Mesenchymal stem cell (in vitro differentiated cells and primary cell): ENCODE measurements around the gene HERC3.

Source experiments
- DNase-seq: peaks from one replicate; pipeline ENCODE4 v3.0.0-alpha.2; 2013
- H2AFZ ChIP-seq: one replicate; pipeline ENCODE4 v1.6.1; 2013; ENCODE audit warnings: low read depth, mild to moderate bottlenecking, control low read depth, inconsistent platforms, low read length, moderate library complexity
- H2AK5ac ChIP-seq: 2 replicates; pipeline ENCODE4 v1.6.1; 2013; ENCODE audit warnings: low read length, moderate library complexity, mild to moderate bottlenecking, inconsistent platforms; ENCODE audit not compliant: severe bottlenecking
- H2BK120ac ChIP-seq: one replicate; pipeline ENCODE4 v1.6.1; 2013; ENCODE audit warnings: low read depth, mild to moderate bottlenecking, inconsistent platforms, low read length, moderate library complexity
- H2BK12ac ChIP-seq, 2 experiments: one replicate each; pipeline ENCODE4 v1.6.1; 2013; ENCODE audit warnings: inconsistent platforms in 2 of 2, low read length in 2 of 2, mild to moderate bottlenecking in 2 of 2, moderate library complexity in 2 of 2, control low read depth in 1 of 2
- H2BK15ac ChIP-seq: one replicate; pipeline ENCODE4 v1.6.1; 2013; ENCODE audit warnings: mild to moderate bottlenecking, low read depth, inconsistent platforms; ENCODE audit not compliant: poor library complexity, severe bottlenecking
- H2BK5ac ChIP-seq: 2 replicates; pipeline ENCODE4 v1.6.1; 2013; ENCODE audit warnings: low read depth, mild to moderate bottlenecking, low read length, control low read depth, inconsistent platforms; ENCODE audit not compliant: poor library complexity, severe bottlenecking
- H3K14ac ChIP-seq, 2 experiments: one replicate each; pipeline ENCODE4 v1.6.1; 2013; ENCODE audit warnings: inconsistent platforms in 2 of 2, low read length in 2 of 2, control low read depth in 1 of 2, mild to moderate bottlenecking in 1 of 2, moderate library complexity in 1 of 2
- H3K18ac ChIP-seq, 2 experiments: one replicate each; pipeline ENCODE4 v1.6.1; 2013; ENCODE audit warnings: inconsistent platforms in 2 of 2, low read length in 2 of 2, control low read depth in 1 of 2, low read depth in 1 of 2, mild to moderate bottlenecking in 1 of 2
- H3K23ac ChIP-seq, 2 experiments: one replicate each; pipeline ENCODE4 v1.6.1; 2013; ENCODE audit warnings: inconsistent platforms in 2 of 2, low read length in 2 of 2, mild to moderate bottlenecking in 2 of 2, moderate library complexity in 2 of 2, control low read depth in 1 of 2
- H3K27ac ChIP-seq: 2 replicates; pipeline ENCODE4 v1.5.1; 2013; ENCODE audit warnings: mild to moderate bottlenecking, moderate library complexity, low read length, control low read depth, inconsistent platforms; ENCODE audit not compliant: poor library complexity, severe bottlenecking
- H3K27me3 ChIP-seq, 2 experiments: 2 replicates each; pipeline versions ENCODE4 v1.6.1 to v1.7.0; 2013; ENCODE audit warnings: low read length in 2 of 2, mild to moderate bottlenecking in 2 of 2, moderate library complexity in 2 of 2, control low read depth in 1 of 2, inconsistent platforms in 1 of 2; ENCODE audit not compliant: control insufficient read depth in 1 of 2, insufficient read depth in 1 of 2
- H3K36me3 ChIP-seq, 2 experiments: 2 replicates each; pipeline versions ENCODE4 v1.6.1 to v1.7.0; 2013; ENCODE audit warnings: low read length in 2 of 2, control low read depth in 1 of 2, inconsistent platforms in 1 of 2, low read depth in 1 of 2, mild to moderate bottlenecking in 1 of 2; ENCODE audit not compliant: insufficient read depth in 2 of 2, control insufficient read depth in 1 of 2
- H3K4ac ChIP-seq, 2 experiments: one replicate each; pipeline ENCODE4 v1.6.1; 2013; ENCODE audit warnings: inconsistent platforms in 2 of 2, low read length in 2 of 2, mild to moderate bottlenecking in 2 of 2, moderate library complexity in 2 of 2, control low read depth in 1 of 2, low read depth in 1 of 2
- H3K4me1 ChIP-seq: 2 replicates; pipeline ENCODE4 v1.6.1; 2013; ENCODE audit warnings: low read depth, low read length, control low read depth; ENCODE audit not compliant: control insufficient read depth, insufficient read depth
- H3K4me2 ChIP-seq: 2 replicates; pipeline ENCODE4 v1.6.1; 2013; ENCODE audit warnings: low read length, mild to moderate bottlenecking, inconsistent platforms; ENCODE audit not compliant: poor library complexity, severe bottlenecking
- H3K4me3 ChIP-seq, 2 experiments: 2 replicates each; pipeline versions ENCODE4 v1.5.1 to v1.7.0; 2013; ENCODE audit warnings: low read length in 2 of 2, mild to moderate bottlenecking in 2 of 2, control low read depth in 1 of 2, low read depth in 1 of 2; ENCODE audit not compliant: insufficient read depth in 1 of 2
- H3K79me1 ChIP-seq: replicated peaks from 2 replicates; pipeline ENCODE4 v1.6.1; 2013; ENCODE audit warnings: mild to moderate bottlenecking, control low read depth, low read length, inconsistent platforms; ENCODE audit not compliant: poor library complexity, severe bottlenecking
- H3K9ac ChIP-seq: 2 replicates; pipeline ENCODE4 v1.7.0; 2013; ENCODE audit warnings: mild to moderate bottlenecking, low read length, moderate library complexity
- H3K9me3 ChIP-seq: 2 replicates; pipeline ENCODE4 v1.7.0; 2013; ENCODE audit warnings: mild to moderate bottlenecking, low read length; ENCODE audit not compliant: control insufficient read depth
- H4K8ac ChIP-seq: one replicate; pipeline ENCODE4 v1.6.1; 2013; ENCODE audit warnings: inconsistent platforms, mild to moderate bottlenecking, low read length, moderate library complexity
- H4K91ac ChIP-seq: one replicate; pipeline ENCODE4 v1.6.1; 2013; ENCODE audit warnings: mild to moderate bottlenecking, low read length, inconsistent platforms
- WGBS: methylation state at CpG from one replicate; pipeline ENCODE4 v1.1.7; 2013; ENCODE audit warnings: mixed read lengths; 5-methylcytosine and 5-hydroxymethylcytosine counted together

Gene HERC3

DNA sequence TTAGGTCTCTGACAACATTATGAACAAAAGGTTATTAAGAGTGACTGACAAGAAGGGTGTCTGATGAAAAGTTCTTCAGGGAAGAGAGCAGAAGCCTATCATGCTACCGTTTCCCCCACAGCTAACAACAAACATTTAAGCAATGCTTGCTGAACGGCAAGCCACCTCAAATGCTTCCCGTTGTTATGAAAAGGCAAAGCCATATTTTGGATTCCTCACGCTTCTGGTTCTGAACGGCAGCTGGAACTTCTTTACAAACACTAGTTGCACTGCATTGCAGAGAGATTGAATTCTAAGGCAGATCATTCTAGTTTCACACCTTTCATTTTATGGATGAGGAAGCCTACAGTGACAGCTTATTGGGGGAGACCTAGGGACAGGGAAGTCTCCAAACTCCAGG is 153.9 kb downstream of the HERC3 start:
- Histone ChIP-seq H4K91ac (no peak overlapping the region), H2BK12ac (no peak overlapping the region), H3K9ac (peak overlapping the region; percentile 32), H3K4me1 (peaks cover 2% of the 10 kb centered on the region), H3K4ac (no peak overlapping the region), H2BK15ac (no peak overlapping the region), H3K27me3 (no peaks in the 10 kb centered on the region), H3K79me1 (no peaks in the 10 kb centered on the region), H3K14ac (no peak overlapping the region), H3K23ac (no peak overlapping the region), H2AK5ac (no peak overlapping the region), H3K18ac (no peak overlapping the region), H3K36me3 (peaks cover 17 to 56% of the 10 kb centered on the region in 2 experiments), H4K8ac (no peak overlapping the region), H3K4me3 (no peak overlapping the region), H2BK5ac (no peak overlapping the region), H3K9me3 (no peaks in the 10 kb centered on the region), H2AFZ (no peak overlapping the region), H2BK120ac (no peak overlapping the region), H3K4me2 (no peak overlapping the region), H3K27ac (peak overlapping the region; percentile 5)
- DNase-seq = no peak
- 93% methylated on average over 5 of the region's 5 CpGs for WGBS

- Histone ChIP-seq H3K27ac (no peak overlapping the region), H2BK5ac (no peak overlapping the region), H3K9me3 (no peaks in the 10 kb centered on the region), H2BK15ac (no peak overlapping the region), H2AFZ (no peak overlapping the region), H3K9ac (no peak overlapping the region), H4K8ac (peak overlapping the region; percentile 13), H3K27me3 (no peaks in the 10 kb centered on the region), H2BK12ac (no peak overlapping the region), H4K91ac (no peak overlapping the region), H2BK120ac (no peak overlapping the region), H3K4me3 (no peak overlapping the region), H3K23ac (no peak overlapping the region), H3K18ac (no peak overlapping the region), H3K79me1 (no peaks in the 10 kb centered on the region), H3K4me2 (no peak overlapping the region), H3K4ac (no peak overlapping the region), H3K36me3 (peaks cover 17 to 57% of the 10 kb centered on the region in 2 experiments), H3K4me1 (peaks cover 2% of the 10 kb centered on the region), H3K14ac (no peak overlapping the region), H2AK5ac (no peak overlapping the region)
- 98% methylated on average over 7 of the region's 7 CpGs for WGBS
- DNase-seq = no peak
Measured at GRCh38 chr4:88747351-88747750, 155.1 kb downstream of the HERC3 start.

DNA sequence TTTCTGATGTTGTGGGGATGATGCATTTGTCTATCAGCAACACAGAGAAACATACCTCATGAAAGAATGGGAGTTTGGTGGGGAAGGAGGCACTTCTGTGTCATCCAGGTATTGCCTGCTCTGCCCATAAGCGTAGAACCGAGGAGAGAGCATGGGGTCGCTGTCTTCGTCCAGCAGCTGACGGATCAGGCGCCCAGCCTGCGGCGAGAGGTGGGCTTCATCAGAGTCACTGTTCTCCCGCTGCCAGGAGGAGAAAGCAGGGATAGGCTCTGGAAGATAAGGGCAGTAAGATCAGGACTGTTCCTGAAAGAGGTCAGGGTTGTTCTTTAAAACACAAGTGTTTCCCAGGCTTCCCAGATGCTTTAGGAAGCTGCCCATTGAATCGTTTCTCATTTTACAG is 158.1 kb downstream of the HERC3 start:
- Histone ChIP-seq H2AFZ (no peak overlapping the region), H3K4me3 (no peak overlapping the region), H3K4me1 (no peaks in the 10 kb centered on the region), H3K18ac (no peak overlapping the region), H4K91ac (no peak overlapping the region), H3K27me3 (no peaks in the 10 kb centered on the region), H3K14ac (no peak overlapping the region), H3K23ac (no peak overlapping the region), H2BK12ac (no peak overlapping the region), H3K4me2 (no peak overlapping the region), H2AK5ac (no peak overlapping the region), H3K36me3 (peaks cover 17 to 57% of the 10 kb centered on the region in 2 experiments), H2BK120ac (no peak overlapping the region), H3K9ac (no peak overlapping the region), H3K9me3 (no peaks in the 10 kb centered on the region), H3K79me1 (no peaks in the 10 kb centered on the region), H3K27ac (no peak overlapping the region), H2BK15ac (no peak overlapping the region), H2BK5ac (no peak overlapping the region), H3K4ac (no peak overlapping the region), H4K8ac (no peak overlapping the region)
- no peak for DNase-seq
- WGBS = 95% methylated on average over 10 of the region's 10 CpGs

DNA sequence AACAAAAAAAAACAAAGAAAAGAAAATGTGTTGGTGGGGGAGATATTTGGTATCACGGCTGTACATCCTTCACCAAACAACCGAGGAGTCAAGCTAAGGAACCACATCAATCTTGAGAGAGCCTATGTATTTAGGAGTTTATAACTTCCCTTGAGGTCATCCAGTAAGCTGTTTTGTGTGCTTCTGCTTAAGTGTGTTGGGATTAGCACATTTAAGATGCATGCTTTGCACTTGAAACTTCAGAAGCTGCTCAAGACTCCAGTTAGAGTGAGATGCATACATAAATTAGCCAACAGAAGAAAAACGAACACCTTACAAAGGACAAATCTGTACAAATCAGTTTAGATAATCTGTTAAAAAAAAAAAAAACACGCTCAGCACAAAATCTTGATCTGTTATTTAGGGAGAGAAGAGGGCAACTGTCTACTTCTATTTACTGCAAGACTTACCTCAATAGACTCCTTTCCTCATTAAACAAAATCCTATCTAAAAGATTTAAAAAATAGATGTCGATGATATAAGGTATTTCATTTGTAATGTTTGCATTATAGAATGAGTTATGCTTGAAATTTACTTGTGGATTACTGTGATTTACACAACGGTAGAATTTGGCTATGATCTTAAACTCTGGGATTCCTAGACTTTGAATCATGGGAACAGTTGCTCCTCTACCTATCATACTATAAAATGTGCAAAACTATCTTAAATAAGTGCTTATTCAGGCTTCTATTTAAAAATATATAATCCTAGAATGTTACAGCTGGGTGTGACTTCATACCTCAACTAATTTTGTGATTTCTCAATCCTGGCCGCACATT is 159.2 kb downstream of the HERC3 start:
- H3K4me3 ChIP-seq = no peak overlapping the region
- no peak overlapping the region for H2BK5ac ChIP-seq
- H3K14ac ChIP-seq = no peak overlapping the region
- H3K9ac ChIP-seq = no peak overlapping the region
- no peaks in the 10 kb centered on the region for H3K9me3 ChIP-seq
- no peaks in the 10 kb centered on the region for H3K4me1 ChIP-seq
- no peak overlapping the region for H2BK120ac ChIP-seq
- H3K23ac ChIP-seq = no peak overlapping the region
- H3K27me3 ChIP-seq = no peaks in the 10 kb centered on the region
- no peak overlapping the region for H3K4me2 ChIP-seq
- no peak overlapping the region for H3K4ac ChIP-seq
- WGBS = over 99% methylated on average over 7 of the region's 7 CpGs
- no peaks in the 10 kb centered on the region for H3K79me1 ChIP-seq
- no peak overlapping the region for H2AK5ac ChIP-seq
- no peak overlapping the region for H4K91ac ChIP-seq
- H2BK12ac ChIP-seq = no peak overlapping the region
- peaks cover 17 to 54% of the 10 kb centered on the region in 2 experiments for H3K36me3 ChIP-seq
- no peak overlapping the region for H4K8ac ChIP-seq
- H2BK15ac ChIP-seq = no peak overlapping the region
- no peak overlapping the region for H2AFZ ChIP-seq
- no peak overlapping the region for H3K18ac ChIP-seq
- DNase-seq = no peak
- H3K27ac ChIP-seq = no peak overlapping the region
